BJ (cell line): ENCODE data around the gene PRKCQ. TPM values are rescaled to one million over a fixed set of nuclear protein-coding genes. Genes with fewer than 3 reads are reported as not detected.

Source experiments
- CTCF ChIA-PET: fragments of 350-600 bp; formaldehyde crosslinking; extraction: SDS; loops from one replicate; lab custom pipeline; 2021; ENCODE audit warnings: antibody characterized with exemption, inconsistent platforms; lab: Yijun Ruan, JAX
- POLR2A ChIA-PET: fragments of 300-600 bp; sonication (Branson Sonifier 250); formaldehyde crosslinking; extraction: SDS; loops from one replicate; lab custom pipeline; 2021; ENCODE audit warnings: antibody characterized with exemption; lab: Charles Lee
- DNase-seq: peaks from one replicate; pipeline ENCODE4 v3.0.0-alpha.2; 2011; ENCODE audit warnings: low read depth
- H3K27me3 ChIP-seq: 2 replicates; pipeline ENCODE4 v1.6.0; 2011; ENCODE audit warnings: low read length; ENCODE audit not compliant: control insufficient read depth, insufficient read depth
- H3K36me3 ChIP-seq: 2 replicates; pipeline ENCODE4 v1.5.1; 2011; ENCODE audit warnings: low read length; ENCODE audit not compliant: control insufficient read depth, insufficient read depth
- H3K4me3 ChIP-seq: 2 replicates; pipeline ENCODE4 v1.5.1; 2011; ENCODE audit warnings: low read depth, mild to moderate bottlenecking, control low read depth, low read length
- polyA plus RNA-seq: library from polyadenylated mRNA; depleted of rRNA; stranded (reverse); fragments of >200 nt; gene quantifications from 2 replicates; pipeline ENCODE4 v1.2.3, GENCODE V29; 2011
- TF ChIP-seq, protein P1 (sequence below): IDR thresholded peaks from 2 replicates; pipeline ENCODE4 v1.5.1; 2011; ENCODE audit warnings: low read depth, mild to moderate bottlenecking, control low read depth, inconsistent platforms, low read length, moderate library complexity; ENCODE audit not compliant: insufficient read depth

Gene PRKCQ
- polyA plus RNA-seq, 1 experiment: 0.06 TPM

DNA sequence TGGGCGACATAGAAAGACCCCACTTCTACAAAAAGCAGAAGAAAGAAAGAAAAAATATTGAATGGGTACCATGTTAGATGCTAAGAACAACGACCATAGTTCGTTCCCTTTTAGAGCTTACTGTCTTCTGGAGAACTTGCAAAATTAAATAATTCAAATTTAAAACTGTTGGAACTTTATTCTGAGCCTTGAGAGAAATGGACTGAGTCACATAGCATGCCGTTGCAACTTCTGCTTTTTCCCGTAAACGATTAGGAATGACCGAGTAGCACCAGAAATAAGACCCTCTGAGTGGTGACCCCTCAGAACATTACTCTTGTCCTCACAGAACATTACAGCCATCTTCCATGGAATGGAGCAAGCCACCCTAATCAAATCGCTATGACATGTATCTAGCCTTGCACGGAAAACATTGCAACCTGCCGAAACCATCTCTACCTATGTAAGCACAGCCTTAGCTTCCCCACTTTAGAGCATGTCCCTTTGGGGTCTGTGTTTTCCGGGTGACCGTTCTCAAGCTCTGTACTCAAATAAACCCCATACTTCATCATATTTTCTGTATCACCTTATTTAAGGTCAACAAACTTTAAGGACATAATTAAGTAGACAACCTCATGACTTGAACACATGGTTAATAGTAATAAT lies 179.1 kb downstream of the PRKCQ start:
- TF ChIP-seq, protein P1, sequence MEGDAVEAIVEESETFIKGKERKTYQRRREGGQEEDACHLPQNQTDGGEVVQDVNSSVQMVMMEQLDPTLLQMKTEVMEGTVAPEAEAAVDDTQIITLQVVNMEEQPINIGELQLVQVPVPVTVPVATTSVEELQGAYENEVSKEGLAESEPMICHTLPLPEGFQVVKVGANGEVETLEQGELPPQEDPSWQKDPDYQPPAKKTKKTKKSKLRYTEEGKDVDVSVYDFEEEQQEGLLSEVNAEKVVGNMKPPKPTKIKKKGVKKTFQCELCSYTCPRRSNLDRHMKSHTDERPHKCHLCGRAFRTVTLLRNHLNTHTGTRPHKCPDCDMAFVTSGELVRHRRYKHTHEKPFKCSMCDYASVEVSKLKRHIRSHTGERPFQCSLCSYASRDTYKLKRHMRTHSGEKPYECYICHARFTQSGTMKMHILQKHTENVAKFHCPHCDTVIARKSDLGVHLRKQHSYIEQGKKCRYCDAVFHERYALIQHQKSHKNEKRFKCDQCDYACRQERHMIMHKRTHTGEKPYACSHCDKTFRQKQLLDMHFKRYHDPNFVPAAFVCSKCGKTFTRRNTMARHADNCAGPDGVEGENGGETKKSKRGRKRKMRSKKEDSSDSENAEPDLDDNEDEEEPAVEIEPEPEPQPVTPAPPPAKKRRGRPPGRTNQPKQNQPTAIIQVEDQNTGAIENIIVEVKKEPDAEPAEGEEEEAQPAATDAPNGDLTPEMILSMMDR: no peak
- no peak for DNase-seq
- POLR2A ChIA-PET: interaction anchor here (0.7 to 1.7 kb wide), 2 partner anchors 198 to 230 kb away, joined by 3 to 13 read pairs; partner anchors contain the start of gene PFKFB3
- CTCF ChIA-PET: interaction anchor here (0.7 to 9.4 kb wide), 46 partner anchors 9 to 452 kb away, joined by 3 to 228 read pairs (median 4); partner anchors contain the start of gene PFKFB3
- no peaks in the 10 kb centered on the region for H3K36me3 ChIP-seq
- peaks cover 2% of the 10 kb centered on the region; the same call in 1 of the 2 replicates for H3K27me3 ChIP-seq
- no peak overlapping the region for H3K4me3 ChIP-seq

DNA sequence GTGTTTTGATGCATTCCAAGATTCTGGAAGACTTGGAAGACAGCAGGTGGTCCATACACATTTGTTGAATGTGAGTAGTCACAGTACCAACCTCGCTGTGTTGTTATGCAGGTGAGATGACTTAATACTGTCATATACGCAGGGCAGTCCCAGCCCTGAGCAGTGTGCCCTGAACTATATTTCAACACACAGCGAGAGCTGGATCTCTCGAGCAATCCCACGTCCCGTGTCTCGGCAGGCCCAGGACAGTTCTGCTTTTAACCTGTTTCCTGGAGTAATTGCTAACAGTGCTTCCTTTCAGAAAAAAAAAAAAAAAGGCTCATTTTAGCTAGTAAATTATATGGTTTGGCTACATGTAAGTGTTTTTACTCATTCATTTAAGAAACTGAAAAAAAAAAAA lies 179.7 kb downstream of the PRKCQ start:
- no peak for DNase-seq
- no peaks in the 10 kb centered on the region for H3K27me3 ChIP-seq
- H3K36me3 ChIP-seq: no peaks in the 10 kb centered on the region
- no peak overlapping the region for H3K4me3 ChIP-seq
- POLR2A ChIA-PET: no interaction called here
- TF ChIP-seq, protein P1: no peak
- CTCF ChIA-PET: interaction anchor here (0.6 to 9.4 kb wide), 9 partner anchors 9 to 452 kb away, joined by 3 to 228 read pairs (median 5); partner anchors contain the start of gene PFKFB3

DNA sequence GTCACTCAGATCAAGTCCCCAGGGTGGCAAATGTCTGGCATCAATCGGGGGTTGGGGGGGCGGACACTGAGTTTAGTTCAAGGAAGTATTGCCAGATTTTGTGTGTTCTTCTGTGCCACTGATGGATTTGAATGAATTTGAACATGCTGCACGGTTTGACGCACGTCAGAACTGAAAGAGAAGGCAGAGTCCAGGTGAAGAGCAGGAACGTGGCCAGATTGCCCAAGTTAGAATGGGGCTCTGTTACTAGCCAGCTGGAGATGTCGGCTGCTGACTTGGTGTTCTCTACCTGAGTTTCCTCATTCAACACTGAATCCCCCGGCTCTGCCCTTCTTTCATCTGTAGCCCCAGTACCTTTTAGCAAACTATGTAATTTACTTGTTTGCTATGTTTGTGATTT lies 180.2 kb downstream of the PRKCQ start:
- H3K27me3 ChIP-seq: no peaks in the 10 kb centered on the region
- ChIA-PET CTCF (interaction anchor here (0.6 to 9.4 kb wide), 9 partner anchors 10 to 452 kb away, joined by 3 to 228 read pairs (median 5); partner anchors contain the start of gene PFKFB3), POLR2A (no interaction called here)
- no peak overlapping the region for H3K4me3 ChIP-seq
- DNase-seq: no peak
- TF ChIP-seq, protein P1: no peak
- H3K36me3 ChIP-seq: no peaks in the 10 kb centered on the region

DNA sequence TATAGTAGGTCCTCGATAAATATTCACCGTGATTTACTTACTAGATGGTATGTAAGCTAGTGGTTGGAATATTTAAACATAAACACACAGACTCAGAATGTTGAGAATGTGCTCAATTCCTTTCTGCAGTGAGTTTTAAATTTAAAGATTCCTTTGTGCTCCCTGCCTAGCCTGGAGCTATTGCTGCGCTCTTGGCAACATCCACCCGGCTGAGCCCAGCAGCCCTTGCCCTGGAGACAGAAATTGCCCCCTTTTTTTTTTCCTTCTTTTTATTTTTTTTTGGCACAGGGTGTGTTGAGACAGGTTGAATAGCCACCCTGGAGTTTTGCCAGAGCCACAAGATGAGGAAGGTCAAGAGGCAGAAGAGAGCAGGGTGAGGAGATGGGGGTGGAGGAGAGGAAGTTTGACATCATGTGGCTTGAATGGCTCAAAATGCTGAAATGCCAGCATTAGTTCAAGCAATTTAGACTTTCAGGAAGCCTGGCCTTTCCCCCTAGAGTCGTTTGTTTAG lies 180.8 kb downstream of the PRKCQ start:
- TF ChIP-seq, protein P1: no peak
- Histone ChIP-seq H3K27me3 (no peaks in the 10 kb centered on the region), H3K36me3 (no peaks in the 10 kb centered on the region), H3K4me3 (no peak overlapping the region)
- no peak for DNase-seq
- ChIA-PET CTCF (interaction anchor here (0.6 to 9.4 kb wide), 11 partner anchors 10 to 1619 kb away, joined by 3 to 228 read pairs (median 5); partner anchors contain the start of gene PFKFB3), POLR2A (no interaction called here)

DNA sequence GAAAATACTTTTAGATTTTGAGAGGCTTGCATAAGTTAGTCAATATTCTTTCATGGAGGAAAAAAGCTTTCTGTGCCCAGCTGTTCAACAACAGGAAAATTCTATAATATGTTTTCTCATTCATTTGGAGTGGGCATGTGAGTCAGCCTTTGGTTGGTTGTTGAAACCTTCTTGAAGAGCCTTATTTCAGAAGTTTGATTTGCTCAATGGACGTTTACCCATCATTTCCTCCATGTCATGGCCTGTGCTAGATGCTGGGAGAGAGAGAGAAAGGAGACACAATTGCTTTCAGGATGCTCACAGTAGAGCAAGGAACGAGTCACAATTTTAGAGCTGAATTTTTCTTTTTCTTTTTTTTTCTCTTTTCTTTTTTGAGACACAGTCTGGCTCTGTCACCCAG lies 181.7 kb downstream of the PRKCQ start:
- CTCF ChIA-PET: interaction anchor here (0.7 to 9.4 kb wide), 9 partner anchors 11 to 308 kb away, joined by 3 to 228 read pairs (median 4); partner anchors contain the start of gene PFKFB3
- Histone ChIP-seq H3K4me3 (no peak overlapping the region), H3K36me3 (no peaks in the 10 kb centered on the region), H3K27me3 (no peaks in the 10 kb centered on the region)
- DNase-seq: no peak
- TF ChIP-seq, protein P1: no peak
- POLR2A ChIA-PET: no interaction called here
